ENCODE data around the gene CFTR. TPM values are rescaled to one million over a fixed set of nuclear protein-coding genes. Genes with fewer than 3 reads are reported as not detected.

The CFTR gene
- total and polyA plus RNA-seq, 10 of the 15 experiments (the other 5 are each of a cell fraction or from before 2014, with no cell fraction given): 0.02 to 2.3 (median 0.21) TPM; not detected in 1

GRCh38 chr7:117621075-117621618 lies 141.3 kb downstream of the CFTR start:
- ChIA-PET SMC1A (ENCODE audit: uncharacterized antibody, unreplicated experiment) (interaction anchor here (1.2 to 3.3 kb wide), 4 partner anchors 9 to 52 kb away, joined by 3 to 12 read pairs (median 3); no protein-coding TSS in a partner anchor), CTCF (interaction anchor here (0.7 kb wide), 1 partner anchor 54 kb away, joined by 3 read pairs; no protein-coding TSS in a partner anchor), POLR2A (no interaction called here), RAD21 (ENCODE audit: unreplicated experiment) (no interaction called here)
- FAIRE-seq (no peak), DNase-seq (ENCODE audit: low read depth, low spot score) (no peak), ATAC-seq (no peak)
- BruUV-seq (replicated peaks): no TSS peak
- Histone ChIP-seq H3K4me1 (ENCODE audit: control insufficient read depth, insufficient read depth, low read length) (no peaks in the 10 kb centered on the region), H3K4me2 (ENCODE audit: control insufficient read depth, insufficient read depth) (no peak overlapping the region), H3K27ac (ENCODE audit: control insufficient read depth, insufficient read depth) (no peak overlapping the region), H3K27me3 (replicated peaks in 1 of 2; ENCODE audit: control insufficient read depth in 2 of 2, insufficient read depth in 2 of 2, low read length in 1 of 2) (peaks cover 0 to 2% of the 10 kb centered on the region in 2 experiments; a peak in 1 of 4 replicates), H2AFZ (ENCODE audit: control insufficient read depth, low read depth, low read length) (no peak overlapping the region), H4K20me1 (ENCODE audit: control insufficient read depth, insufficient read depth) (no peaks in the 10 kb centered on the region), H3K4me3 (no peak overlapping the region), H3K36me3 (ENCODE audit: control insufficient read depth in 2 of 2, insufficient read depth in 2 of 2, low read length in 1 of 2) (no peaks in the 10 kb centered on the region), H3K9ac (ENCODE audit: control insufficient read depth, insufficient read depth, low read length) (no peak overlapping the region), H3K79me2 (ENCODE audit: control insufficient read depth, insufficient read depth, low read length) (no peaks in the 10 kb centered on the region), H3K9me3 (replicated peaks; ENCODE audit: control insufficient read depth, insufficient read depth, low read length) (no peaks in the 10 kb centered on the region; the same call in 2 of the 3 replicates)
- TF ChIP-seq RUNX3 (IDR thresholded peaks at IDR 0.05; ENCODE audit: low read length): no peak
- no peak for TF ChIP-seq EGR1 (IDR thresholded peaks at IDR 0.05; ENCODE audit: borderline replicate concordance in 1 of 2, low read depth in 2 of 2, low read length in 2 of 2)
- TF ChIP-seq CBX3 (IDR thresholded peaks at IDR 0.05; ENCODE audit: borderline replicate concordance, low read depth): no peak
- TF ChIP-seq MYC (IDR thresholded peaks at IDR 0.05; ENCODE audit: insufficient read depth, insufficient read length, insufficient replicate concordance, low read length, severe bottlenecking): no peak
- TF ChIP-seq JUND (IDR thresholded peaks at IDR 0.05; ENCODE audit: low read depth, low read length): no peak
- TF ChIP-seq GABPA (IDR thresholded peaks at IDR 0.05; ENCODE audit: low read depth): no peak
- TF ChIP-seq SUZ12 (IDR thresholded peaks at IDR 0.05; ENCODE audit: unreplicated experiment): no peak
- no peak for TF ChIP-seq ZSCAN29 (IDR thresholded peaks at IDR 0.05)
- TF ChIP-seq PAX8 (IDR thresholded peaks at IDR 0.05): no peak
- intact Hi-C loops (cut with micrococcal nuclease; ENCODE audit: unreplicated experiment): no loop called here
- in situ Hi-C loops (cut with MboI): no loop called here
- 0% methylated on average over 2 of the region's 2 CpGs for WGBS (ENCODE audit: insufficient coverage, insufficient replicate concordance, low lambda C conversion rate, missing lambda C conversion rate)

Measured in GM12878 (cell line).